NOMO-1 (cell line): ENCODE measurements around the gene CACNG3.
A peak's percentile ranks its signal among the peaks of the same experiment; 100 is the strongest.
"Not testable (repeated sequence)": the region's sequence is repeated elsewhere in the genome, so short reads cannot be mapped to it uniquely, and the experiment has no call there.

ENCODE experiments used
- DNase-seq, 2 experiments: peaks; one replicate each; lab custom pipeline; 2025; ENCODE audit not compliant: unreplicated experiment in 2 of 2; lab: John Stamatoyannopoulos, UW

Gene CACNG3

DNA sequence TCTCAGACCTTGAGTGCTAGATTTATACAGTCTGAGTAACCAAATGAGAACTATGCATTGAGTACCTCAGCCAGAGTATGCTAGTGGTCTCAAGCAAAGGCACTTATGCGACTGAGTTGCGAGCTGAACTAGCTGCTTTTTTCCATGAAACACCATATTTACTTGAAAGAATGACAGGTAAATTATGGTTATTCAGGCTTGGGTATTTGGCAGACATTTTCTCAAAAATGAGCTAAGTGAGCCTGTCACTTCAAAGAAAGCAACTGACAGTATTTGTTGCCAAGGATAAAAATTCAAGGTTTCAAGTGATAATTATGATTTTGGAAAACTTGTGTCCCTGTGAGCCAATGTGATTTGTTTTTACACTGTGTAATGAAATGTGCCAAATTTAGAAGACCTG lies 19.3 kb downstream of the CACNG3 start:
- DNase-seq = no peak

DNA sequence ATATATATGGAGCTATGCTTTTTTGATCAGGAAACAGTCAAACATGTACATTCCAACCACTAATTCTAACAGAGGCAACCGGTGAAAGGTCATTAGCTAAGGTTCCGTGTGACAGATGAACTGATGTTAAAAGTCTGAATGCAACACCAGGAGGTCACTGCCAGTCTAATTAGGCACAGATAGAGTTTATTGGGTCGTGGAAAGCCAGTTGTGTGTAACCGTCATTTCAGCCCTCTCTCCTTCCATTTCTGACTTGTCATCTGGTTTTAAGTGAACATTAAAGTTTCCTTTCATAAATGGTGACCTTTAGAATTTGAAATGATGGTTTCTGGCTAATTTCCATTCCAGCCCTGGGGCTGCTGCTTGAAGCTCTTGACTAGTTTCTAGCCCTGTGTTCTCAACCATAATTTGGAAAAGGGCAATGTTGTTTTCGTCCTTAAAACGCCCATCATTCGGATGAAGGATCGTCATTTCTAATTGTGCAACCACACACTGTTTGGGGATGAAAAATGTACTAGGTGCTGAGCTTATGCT lies 23.9 kb downstream of the CACNG3 start:
- DNase-seq = no peak

DNA sequence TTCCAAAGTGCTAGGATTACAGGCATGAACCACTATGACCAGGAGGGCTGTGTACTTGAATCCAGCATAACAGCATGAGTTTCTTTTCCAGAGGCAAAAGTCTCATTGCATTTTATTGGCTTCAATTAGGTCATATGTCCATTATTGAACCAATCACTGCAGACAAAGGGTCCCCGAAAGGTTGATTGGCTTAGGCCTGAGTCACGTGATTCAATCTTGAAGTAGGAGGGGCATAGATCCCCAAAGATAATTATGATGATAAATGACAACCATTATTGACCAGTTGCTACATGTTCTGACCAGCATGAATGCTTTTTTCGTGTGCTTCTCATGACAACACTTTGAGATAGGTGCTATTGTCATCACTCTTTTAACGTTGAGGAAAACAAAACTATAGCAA lies 25.3 kb downstream of the CACNG3 start:
- no peak for DNase-seq

GRCh38 chr16:24282141-24282540 lies 26.0 kb downstream of the CACNG3 start:
- DNase-seq = peak; percentile 61 to 82

GRCh38 chr16:24286741-24287405 lies 30.7 kb downstream of the CACNG3 start:
- no peak for DNase-seq

DNA sequence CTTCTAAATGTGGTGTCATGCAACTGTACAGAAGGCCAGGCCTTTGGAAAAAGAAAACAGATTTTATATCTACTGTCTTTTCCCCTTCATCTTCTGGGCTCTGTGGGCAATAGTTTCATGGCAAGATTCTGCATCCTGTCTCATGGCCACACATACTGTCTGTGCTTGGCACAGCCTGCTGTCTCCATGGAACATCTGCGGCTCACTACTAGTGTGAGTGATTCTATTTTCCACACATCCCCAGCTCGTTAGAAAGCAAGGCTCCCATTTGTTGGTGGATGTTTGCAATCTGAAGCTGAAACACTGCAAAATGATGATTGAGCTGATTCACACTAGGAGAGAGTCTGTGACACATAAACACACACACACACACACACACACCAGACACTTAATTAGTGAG lies 32.4 kb downstream of the CACNG3 start:
- no peak for DNase-seq

- no peak for DNase-seq
Observed at GRCh38 chr16:24289166-24289700, 33.1 kb downstream of the CACNG3 start.

DNA sequence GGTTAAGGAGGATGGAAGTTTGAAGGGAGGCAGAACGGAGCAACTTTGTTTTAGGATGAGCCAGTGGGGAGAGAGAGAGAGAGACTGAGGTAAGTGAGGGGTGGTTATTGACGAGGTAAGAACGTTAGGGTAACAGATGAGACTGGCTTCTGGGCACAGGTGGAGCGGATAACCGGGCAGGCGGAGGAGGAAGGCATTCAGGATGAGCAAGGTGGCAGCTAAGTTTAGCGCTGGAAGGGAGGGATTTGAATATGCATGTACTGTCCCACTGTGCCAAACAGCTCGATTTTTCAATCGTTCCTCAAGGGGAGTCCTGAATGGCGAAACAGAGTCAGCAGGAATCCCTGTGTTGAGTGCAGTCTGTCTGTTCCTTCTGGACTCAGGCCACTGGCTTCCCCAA lies 35.8 kb downstream of the CACNG3 start:
- DNase-seq = no peak

GRCh38 chr16:24294131-24294530 lies 38.0 kb downstream of the CACNG3 start:
- DNase-seq = no peak

DNA sequence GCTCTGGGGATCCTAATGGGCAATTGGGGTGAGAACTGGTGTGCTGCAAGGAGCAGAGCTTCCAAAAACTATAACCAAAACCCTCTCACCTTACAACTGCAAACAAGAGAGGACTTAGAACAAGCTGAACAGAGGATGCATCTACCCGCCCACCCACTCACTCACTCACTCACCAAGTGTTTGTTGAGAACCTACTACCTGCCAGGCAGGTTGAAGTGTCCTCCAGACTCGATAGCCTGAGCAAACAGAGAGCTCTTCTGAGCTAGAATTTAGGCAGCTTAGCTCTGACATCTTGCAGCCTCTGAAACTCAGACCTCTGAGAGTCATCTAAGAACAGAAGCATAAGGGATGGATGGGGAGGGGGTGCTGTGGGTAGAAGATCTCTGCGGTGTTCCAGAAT lies 41.2 kb downstream of the CACNG3 start:
- no peak for DNase-seq

GRCh38 chr16:24298548-24299167 lies 42.5 kb downstream of the CACNG3 start:
- DNase-seq = no peak

DNA sequence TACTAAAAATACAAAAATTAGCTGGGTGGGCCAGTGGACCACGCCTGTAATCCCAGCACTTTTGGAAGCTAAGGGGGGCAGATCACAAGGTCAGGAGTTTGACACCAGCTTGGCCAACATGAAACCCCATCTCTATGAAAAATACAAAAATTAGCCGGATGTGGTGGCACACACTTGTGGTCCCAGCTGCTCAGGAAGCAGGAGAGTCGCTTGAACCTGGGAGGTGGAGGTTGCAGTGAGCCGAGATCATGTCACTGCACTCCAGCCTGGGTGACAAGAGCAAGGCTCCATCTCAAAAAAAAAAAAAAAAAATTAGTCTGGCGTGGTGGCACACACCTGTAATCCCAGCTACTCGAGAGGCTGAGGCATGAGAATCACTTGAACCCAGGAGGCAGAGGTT lies 44.6 kb downstream of the CACNG3 start:
- not testable (repeated sequence) for DNase-seq

GRCh38 chr16:24302636-24303035 lies 46.5 kb downstream of the CACNG3 start:
- no peak for DNase-seq

DNA sequence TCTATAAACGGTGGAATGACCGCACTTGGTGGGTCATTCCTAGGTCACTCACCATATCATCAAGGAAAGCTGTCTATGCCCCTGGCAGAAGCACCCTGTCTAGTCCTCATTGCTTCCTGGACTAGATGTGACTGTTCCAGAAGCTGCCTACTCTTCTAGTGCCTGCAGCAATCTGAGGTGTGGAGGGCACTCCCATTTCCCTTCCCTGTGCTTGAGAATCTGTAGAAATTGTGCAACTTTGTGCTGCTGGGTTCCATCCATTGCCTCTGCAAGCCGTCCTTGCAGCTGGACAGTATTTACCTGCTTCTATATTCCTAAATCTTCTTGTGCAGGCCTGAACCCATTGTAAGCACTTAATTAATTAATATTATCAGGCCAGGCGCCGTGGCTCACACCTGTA lies 52.1 kb downstream of the CACNG3 start:
- no peak for DNase-seq

- no peak for DNase-seq
Observed at GRCh38 chr16:24309258-24310142, 53.4 kb downstream of the CACNG3 start.

- no peak for DNase-seq
Observed at GRCh38 chr16:24315343-24315742, 59.2 kb downstream of the CACNG3 start.

GRCh38 chr16:24318680-24319079 lies 62.5 kb downstream of the CACNG3 start:
- DNase-seq = no peak

- no peak for DNase-seq
Observed at GRCh38 chr16:24319126-24319814, 63.1 kb downstream of the CACNG3 start.

GRCh38 chr16:24322106-24322505 lies 66.0 kb downstream of the CACNG3 start:
- no peak for DNase-seq

- no peak for DNase-seq
Observed at GRCh38 chr16:24324421-24324820, 68.3 kb downstream of the CACNG3 start.
